ENCODE data around the gene POLR1E.
"Not testable (repeated sequence)": the region's sequence is repeated elsewhere in the genome, so short reads cannot be mapped to it uniquely, and the experiment has no call there.

The POLR1E gene

GRCh38 chr9:37507566-37508134, 21.9 kb downstream of the POLR1E start:
- no peak for DNase-seq

- no peak for DNase-seq
Observed at GRCh38 chr9:37508135-37508833, 22.5 kb downstream of the POLR1E start.

- no peak for DNase-seq
Observed at GRCh38 chr9:37508834-37509206, 23.1 kb downstream of the POLR1E start.

- DNase-seq = no peak
Observed at GRCh38 chr9:37509536-37509935, 23.8 kb downstream of the POLR1E start.

- not testable (repeated sequence) for DNase-seq
Observed at GRCh38 chr9:37510053-37510452, 24.3 kb downstream of the POLR1E start.

GRCh38 chr9:37511016-37512010, 25.6 kb downstream of the POLR1E start:
- no peak for DNase-seq

- no peak for DNase-seq
Observed at GRCh38 chr9:37512437-37512836, 26.7 kb downstream of the POLR1E start.

- DNase-seq = not testable (repeated sequence)
Observed at GRCh38 chr9:37514415-37514814, 28.7 kb downstream of the POLR1E start.

- no peak for DNase-seq
Observed at GRCh38 chr9:37514999-37515398, 29.3 kb downstream of the POLR1E start.

GRCh38 chr9:37515620-37516258, 30.0 kb downstream of the POLR1E start:
- no peak for DNase-seq

GRCh38 chr9:37517923-37518322, 32.2 kb downstream of the POLR1E start:
- no peak for DNase-seq

- no peak for DNase-seq
Observed at GRCh38 chr9:37520641-37521040, 34.9 kb downstream of the POLR1E start.

GRCh38 chr9:37521111-37521510, 35.4 kb downstream of the POLR1E start:
- DNase-seq = no peak

- DNase-seq = no peak
Observed at GRCh38 chr9:37522971-37523370, 37.2 kb downstream of the POLR1E start.

- DNase-seq = no peak
Observed at GRCh38 chr9:37523916-37524315, 38.2 kb downstream of the POLR1E start.

GRCh38 chr9:37528652-37529471, 43.1 kb downstream of the POLR1E start:
- no peak for DNase-seq

GRCh38 chr9:37531699-37532098, 46.0 kb downstream of the POLR1E start:
- DNase-seq = no peak

GRCh38 chr9:37534412-37534811, 48.7 kb downstream of the POLR1E start:
- DNase-seq = no peak

GRCh38 chr9:37534901-37535300, 49.2 kb downstream of the POLR1E start:
- no peak for DNase-seq

GRCh38 chr9:37538099-37538498, 52.4 kb downstream of the POLR1E start:
- no peak for DNase-seq

- no peak for DNase-seq
Observed at GRCh38 chr9:37539634-37540033, 53.9 kb downstream of the POLR1E start.

- no peak for DNase-seq
Observed at GRCh38 chr9:37540634-37541033, 54.9 kb downstream of the POLR1E start.

All from NCI-H446 treated with DMSO at 0.1 percent for 48 hours (cell line).